ENCODE measurements around the gene ECSCR.

Gene ECSCR

GRCh38 chr5:139475865-139476617 lies 13.5 kb upstream of the ECSCR start:
- TF ChIP-seq CTCF (IDR thresholded peaks at IDR 0.05; ENCODE audit: control insufficient read depth, insufficient read depth, low read depth, low read length, missing control alignments) = no peak
- H3K4me3 ChIP-seq (ENCODE audit: control insufficient read depth, low read depth, low read length) = no peak overlapping the region
- DNase-seq (ENCODE audit: low read depth) = no peak

- TF ChIP-seq CTCF (IDR thresholded peaks at IDR 0.05; ENCODE audit: control insufficient read depth, insufficient read depth, low read depth, low read length, missing control alignments) = no peak
- H3K4me3 ChIP-seq (ENCODE audit: control insufficient read depth, low read depth, low read length) = no peak overlapping the region
- no peak for DNase-seq (ENCODE audit: low read depth)
Measured at GRCh38 chr5:139474890-139475791, 12.6 kb upstream of the ECSCR start.

- no peak for DNase-seq (ENCODE audit: low read depth)
- no peak for TF ChIP-seq CTCF (IDR thresholded peaks at IDR 0.05; ENCODE audit: control insufficient read depth, insufficient read depth, low read depth, low read length, missing control alignments)
- H3K4me3 ChIP-seq (ENCODE audit: control insufficient read depth, low read depth, low read length) = no peak overlapping the region
Measured at GRCh38 chr5:139473565-139473964, 11.0 kb upstream of the ECSCR start.

- H3K4me3 ChIP-seq (ENCODE audit: control insufficient read depth, low read depth, low read length) = no peak overlapping the region
- no peak for TF ChIP-seq CTCF (IDR thresholded peaks at IDR 0.05; ENCODE audit: control insufficient read depth, insufficient read depth, low read depth, low read length, missing control alignments)
- no peak for DNase-seq (ENCODE audit: low read depth)
Measured at GRCh38 chr5:139473105-139473504, 10.6 kb upstream of the ECSCR start.

GRCh38 chr5:139472386-139473030 lies 10.0 kb upstream of the ECSCR start:
- no peak overlapping the region for H3K4me3 ChIP-seq (ENCODE audit: control insufficient read depth, low read depth, low read length)
- no peak for TF ChIP-seq CTCF (IDR thresholded peaks at IDR 0.05; ENCODE audit: control insufficient read depth, insufficient read depth, low read depth, low read length, missing control alignments)
- DNase-seq (ENCODE audit: low read depth) = no peak

GRCh38 chr5:139470821-139471300 lies 8.3 kb upstream of the ECSCR start, which contains the start of gene SMIM33:
SMIM33 (plus strand) TSS chr5:139471004; CDS start chr5:139471122, 118 bp downstream.
- DNase-seq (ENCODE audit: low read depth) = no peak
- H3K4me3 ChIP-seq (ENCODE audit: control insufficient read depth, low read depth, low read length) = no peak within 1 kb of the TSS

More at GRCh38 chr5:139470821-139471300, 8.3 kb upstream of the ECSCR start, which contains the start of gene SMIM33:
- no peak for TF ChIP-seq CTCF (IDR thresholded peaks at IDR 0.05; ENCODE audit: control insufficient read depth, insufficient read depth, low read depth, low read length, missing control alignments)

Data from AG09309 (cell line).